Ramos (cell line): ENCODE measurements around the gene CCR6.
"Not testable (repeated sequence)": the region's sequence is repeated elsewhere in the genome, so short reads cannot be mapped to it uniquely, and the experiment has no call there.

Source experiments
- in situ Hi-C: fragments of 300-500 bp; cut with MboI; formaldehyde crosslinking; loops from one replicate; pipeline ENCODE4 v1.14.3; 2022; ENCODE audit warnings: low sequenced_read_pairs; ENCODE audit not compliant: unreplicated experiment

CCR6 gene

DNA sequence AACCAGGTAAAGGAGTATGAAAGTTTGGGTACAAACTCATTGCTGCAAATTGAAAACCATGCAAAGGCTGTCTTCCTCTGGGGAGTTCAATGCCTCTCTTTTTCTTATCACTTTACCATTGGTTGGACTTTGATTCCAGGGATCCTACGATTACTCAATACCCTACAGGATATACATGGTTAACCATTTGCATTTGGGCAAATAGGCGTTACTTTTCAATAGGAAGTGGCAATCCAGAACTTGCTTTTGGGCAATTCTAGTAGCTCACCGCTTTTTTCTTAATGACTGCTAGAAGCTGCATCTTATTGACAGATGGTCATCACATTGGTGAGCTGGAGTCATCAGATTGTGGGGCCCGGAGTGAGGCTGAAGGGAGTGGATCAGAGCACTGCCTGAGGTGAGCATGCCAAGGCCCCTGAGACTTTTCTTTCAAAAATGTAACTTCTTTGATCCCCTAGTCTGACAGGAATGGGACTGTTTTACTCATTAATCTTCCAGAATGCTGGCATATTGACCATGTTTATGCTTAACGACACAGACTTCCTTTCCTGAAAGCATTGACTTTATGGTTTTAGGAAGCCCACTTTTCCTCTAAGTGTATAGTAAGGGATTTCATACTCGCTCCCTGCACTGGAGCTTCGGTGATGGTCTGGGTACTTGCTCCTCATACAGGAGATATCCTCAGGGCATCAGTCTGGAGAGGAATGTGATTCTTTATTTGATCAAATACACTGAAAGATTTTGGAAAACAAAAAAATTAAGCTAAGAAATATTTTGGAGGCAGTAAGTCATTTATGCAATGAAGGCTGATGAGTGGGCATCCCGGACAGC, at the start of gene CCR6:
Gene CCR6, plus strand, starts transcription at position 270 of the 831 bp plus-strand sequence. CDS start 13,039 bp downstream, outside the sequence.
- in situ Hi-C loops, result no loop called here

DNA sequence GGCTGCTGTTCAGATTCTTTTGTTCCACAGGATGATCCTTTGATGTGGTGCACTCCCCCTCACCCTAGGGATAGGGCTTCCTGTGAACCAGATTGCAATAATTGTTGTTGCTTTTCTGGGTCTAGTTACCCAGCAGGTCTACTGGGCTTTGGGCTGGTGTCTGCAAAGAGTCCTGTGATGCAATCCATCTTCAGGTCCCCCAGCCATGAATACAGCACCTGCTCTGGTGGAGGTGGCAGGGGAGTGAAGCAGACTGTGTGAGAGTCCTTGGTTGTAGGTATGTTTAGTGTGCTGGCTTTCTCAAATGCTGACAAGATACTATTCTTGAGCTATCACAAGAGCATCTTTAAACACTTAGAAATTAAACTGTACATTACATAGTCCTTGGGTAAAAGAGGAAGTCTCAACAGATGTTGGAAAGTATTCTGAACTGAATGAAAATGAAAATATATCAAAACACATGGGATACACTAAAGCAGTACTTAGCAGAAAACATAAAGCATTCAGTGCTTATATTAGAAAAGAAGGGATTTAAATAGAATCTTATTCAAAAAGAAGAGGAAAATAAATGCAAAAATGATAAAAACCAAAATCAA, 49.1 kb upstream of the CCR6 start:
- in situ Hi-C loops, result no loop called here

DNA sequence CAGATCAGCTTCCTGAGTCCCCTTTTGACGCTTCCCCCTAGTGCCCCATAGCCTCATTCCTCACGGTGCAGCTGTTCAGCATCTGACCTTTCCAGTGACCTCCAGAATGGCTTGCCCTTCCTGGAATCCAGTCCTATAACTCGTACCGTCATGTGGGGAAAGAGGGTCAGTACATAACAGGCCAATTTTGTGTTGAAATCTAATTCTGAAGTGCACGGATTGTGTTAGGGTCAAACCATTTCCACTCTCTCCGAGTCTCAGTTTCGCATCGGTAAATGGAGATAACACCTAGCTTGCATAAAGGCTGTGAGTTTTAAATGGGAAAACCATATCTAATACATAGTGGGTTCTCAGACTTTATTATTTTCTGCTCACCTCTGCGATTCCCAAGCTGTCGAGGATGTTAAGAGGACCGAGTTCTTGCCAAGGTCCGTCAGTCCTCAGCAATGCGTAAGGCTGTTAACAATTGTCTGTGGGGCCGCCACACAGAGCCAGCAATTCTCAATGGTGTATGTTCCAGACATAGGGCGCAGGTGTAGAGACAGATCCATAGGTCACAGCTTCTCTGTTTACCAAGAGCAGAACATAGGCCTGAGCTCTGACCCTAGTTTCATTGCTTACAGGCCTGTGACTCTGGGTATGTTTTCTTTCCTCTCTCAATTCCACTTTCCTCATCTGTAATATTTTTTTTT, 45.5 kb upstream of the CCR6 start:
- in situ Hi-C loops, result no loop called here

DNA sequence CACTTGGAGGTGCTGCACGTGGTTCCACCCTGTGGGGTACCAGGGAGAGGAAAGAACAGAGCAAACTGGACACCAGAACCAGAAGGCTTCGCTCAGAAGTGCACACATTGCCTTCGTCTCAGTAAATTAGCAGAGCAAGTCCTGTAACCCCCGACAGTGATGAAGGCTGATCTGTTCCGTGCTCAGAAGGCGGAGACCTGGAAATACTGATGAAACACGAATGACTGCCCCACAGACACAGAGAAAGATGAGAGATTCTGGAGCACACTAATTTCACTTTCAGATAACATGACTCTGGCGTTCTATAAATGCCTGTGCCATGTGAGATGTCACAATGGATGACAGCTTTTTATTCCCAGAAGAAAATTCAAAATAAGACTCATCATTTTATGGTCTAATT, 44.2 kb upstream of the CCR6 start:
- in situ Hi-C loops, result no loop called here

DNA sequence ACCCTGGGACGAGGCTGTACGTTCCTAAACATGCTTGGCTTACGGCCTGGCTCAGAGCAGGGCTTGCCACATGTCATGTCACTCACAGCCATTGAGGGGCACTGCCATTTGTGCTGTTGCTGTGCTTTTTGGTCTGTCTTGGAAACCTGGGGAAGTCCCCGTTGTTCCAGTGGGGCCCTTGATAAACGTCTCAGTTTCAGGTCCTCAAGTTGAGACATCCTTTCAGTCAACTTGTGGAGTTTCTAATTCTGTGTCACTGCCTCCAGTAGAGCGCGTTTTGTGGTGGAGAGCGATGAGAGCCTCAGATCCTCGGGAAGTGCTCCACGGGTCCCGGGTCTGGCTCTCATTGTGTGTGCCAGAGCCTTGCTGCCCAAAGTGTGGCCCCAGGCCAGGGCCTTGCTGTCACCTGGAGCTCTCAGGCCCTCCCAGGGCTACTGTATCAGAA, 43.0 kb upstream of the CCR6 start:
- in situ Hi-C loops, result no loop called here

DNA sequence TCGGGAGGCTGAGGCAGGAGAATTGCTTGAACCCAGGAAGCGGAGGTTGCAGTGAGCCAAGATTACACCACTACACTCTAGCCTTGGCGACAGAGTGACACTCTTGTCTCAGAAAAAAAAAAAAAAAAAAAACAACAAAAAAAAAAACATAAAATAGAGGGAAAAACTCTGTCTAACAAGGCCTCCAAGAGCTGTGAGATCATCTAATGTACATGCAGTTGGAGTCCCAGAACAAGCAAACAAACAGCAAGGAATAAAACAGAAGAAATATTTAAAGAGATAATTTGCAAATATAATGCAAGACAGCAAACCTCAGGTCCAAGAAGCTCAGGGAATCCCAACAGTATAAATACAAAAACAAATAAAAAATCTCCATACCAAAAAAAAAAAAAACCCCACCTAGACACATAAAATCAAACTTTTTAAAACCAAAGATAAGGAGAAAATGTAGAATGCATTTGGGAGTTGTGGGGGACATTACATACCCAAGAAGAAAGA, 35.0 kb upstream of the CCR6 start:
- in situ Hi-C loops, result no loop called here

DNA sequence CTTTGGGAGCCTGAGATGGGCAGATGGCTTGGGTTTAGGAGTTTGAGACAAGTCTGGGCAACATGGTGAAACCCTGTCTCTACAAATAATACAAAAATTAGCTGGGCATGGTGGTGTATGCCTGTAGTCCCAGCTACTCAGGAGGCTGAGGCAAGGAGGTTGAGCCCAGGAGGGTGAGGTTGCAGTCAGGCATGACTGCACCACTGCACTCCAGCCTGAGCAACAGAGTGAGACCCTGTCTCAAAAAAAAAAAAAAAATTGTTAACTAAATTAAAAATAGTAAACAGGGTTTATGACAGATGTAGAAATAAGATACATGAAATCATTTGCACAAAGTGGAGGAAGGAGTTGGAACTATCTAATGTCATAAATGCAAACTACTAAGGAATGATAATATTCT, 34.2 kb upstream of the CCR6 start:
- in situ Hi-C loops, result not testable (repeated sequence)

DNA sequence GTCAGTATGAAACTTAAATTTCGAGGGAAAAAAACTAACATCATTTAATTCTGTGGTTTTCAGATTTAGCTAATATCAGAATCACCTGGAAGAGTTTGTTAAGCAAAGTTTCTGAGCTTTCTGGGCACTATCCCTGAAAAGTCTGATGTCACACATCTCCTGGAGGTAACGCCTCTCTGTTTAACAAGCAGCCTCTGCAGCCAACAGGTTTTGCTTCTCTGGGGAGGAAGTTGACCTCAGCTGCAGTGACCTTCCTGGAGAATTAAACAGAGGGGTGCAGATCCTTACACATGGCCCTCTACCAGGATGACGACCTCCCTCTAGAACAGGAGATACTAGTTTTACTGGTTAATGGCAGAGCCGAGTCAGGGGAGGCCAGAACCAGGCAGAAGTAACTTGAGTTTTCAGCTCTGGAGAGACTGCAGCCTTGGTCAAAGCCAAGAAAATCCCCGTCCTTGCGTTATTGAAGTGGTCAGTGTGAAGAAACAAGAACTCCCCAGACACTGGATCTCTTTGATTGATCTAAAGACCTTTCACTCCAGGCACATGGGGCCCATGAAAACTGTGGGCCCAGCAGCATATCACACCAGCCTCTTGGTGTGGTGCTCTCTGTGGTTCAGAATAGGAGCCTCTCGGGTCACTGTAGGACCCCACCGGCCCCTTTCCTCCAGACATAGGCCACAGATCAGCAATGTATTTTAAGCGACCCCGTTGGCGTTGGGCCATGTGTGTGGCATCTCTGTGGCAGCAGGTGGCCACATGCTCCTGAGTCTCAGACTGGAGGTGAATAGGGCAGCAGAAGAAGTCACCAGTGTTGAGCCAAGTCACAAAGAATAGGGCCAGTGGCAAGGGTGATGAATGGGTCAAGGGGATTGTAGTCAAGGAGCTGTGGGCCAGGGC, 33.4 kb upstream of the CCR6 start:
- in situ Hi-C loops, result no loop called here

DNA sequence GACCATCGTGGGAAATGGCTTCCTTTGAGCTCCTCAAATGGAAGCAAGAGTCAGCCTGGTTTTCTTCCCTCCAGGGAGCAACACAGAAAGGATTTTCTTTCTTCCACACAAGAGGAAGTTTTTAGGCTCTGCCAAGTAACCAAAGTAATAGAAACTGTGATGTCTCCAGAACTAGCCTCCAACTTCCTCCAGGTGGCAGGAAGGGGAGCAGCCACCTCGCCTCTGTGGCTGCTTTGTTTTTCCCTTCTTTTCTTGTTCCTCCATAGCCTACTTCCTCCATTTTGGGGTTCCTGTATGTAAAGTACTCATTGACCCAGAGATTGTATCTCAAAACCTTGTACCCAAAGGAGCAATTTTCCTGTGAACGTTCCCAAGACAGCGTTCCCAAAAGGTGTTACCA, 32.7 kb upstream of the CCR6 start:
- in situ Hi-C loops, result no loop called here

DNA sequence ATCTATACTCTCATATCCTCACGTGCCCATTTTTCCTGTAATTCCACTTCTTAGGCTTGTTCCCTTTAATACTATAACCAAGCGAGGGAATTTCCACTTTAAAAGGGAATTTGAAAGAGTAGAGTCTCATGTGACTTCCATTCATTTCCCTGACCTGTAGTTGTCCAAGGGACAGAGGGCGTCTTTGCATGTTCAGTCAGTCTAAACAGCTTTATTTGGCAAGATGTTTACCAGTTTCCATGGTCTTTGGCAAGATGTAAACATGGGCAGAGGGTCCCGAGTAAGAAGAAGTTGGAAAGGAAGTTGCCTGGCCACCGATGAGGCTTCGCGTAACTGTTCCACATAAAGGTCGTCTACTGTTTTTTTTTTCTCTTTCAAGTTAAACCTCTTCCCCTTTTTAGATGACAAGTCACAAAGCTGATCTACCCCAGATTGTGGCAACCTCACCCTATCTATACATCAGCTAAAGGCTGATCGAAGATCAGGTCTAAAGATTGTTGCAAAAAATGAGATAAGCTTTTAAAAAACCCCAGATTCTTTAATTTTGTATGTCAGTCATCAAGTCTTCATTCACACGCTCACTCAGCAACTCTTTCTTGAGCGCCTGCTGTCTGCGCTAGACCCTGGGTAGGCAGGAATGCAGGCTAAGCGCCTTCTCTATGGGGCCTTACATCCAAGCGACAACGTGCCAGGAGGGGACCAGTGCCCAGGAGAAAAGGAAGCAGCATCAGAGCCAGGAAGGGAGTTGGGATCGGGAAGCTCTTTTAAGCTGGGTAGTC, 31.7 kb upstream of the CCR6 start:
- in situ Hi-C loops, result no loop called here

DNA sequence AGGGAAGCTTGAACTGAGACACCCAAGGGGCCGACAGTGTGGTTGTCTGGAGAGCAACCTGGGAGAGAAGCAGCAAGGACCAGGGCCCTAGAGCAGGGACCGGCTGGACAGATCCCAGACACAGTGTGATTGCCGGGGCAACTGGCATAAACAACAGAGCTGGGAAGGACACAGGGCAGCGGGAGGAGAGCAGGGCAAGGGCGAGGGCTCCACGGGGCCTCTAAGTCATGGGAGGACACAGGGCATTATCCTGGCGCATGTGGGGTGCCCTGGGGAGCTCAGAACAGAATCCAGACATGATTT, 31.1 kb upstream of the CCR6 start:
- in situ Hi-C loops, result no loop called here

DNA sequence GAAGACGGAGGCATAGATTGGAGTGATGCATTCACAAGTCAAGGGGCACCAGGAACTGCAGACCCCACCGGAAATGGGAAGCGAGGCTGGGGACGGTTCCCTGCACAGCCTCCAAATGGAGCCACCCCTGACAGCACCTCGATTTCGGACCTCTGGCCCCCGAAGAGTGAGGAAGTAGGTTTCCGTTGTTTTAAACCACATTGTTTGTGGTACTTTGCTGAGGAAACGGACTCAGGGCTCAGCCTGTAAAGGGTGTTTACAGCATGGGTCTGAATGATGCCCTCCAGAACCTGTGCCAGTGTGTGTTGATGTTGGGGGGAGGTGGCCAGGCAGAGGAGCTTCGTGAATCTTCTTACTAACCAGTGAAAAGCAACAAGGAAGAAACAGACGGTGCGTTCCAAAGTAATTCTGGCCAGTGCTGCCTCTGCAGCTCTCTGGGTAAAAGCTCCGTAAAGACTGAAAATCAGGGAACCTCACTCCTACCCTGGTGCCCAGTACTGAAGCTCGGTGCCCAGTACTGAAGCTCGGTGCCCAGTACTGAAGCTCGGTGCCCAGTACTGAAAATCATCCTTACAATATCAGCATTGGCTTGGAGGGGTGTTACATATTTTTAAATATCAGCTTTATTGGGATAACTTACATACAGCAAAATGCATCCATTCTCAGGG, 30.1 kb upstream of the CCR6 start:
- in situ Hi-C loops, result no loop called here

DNA sequence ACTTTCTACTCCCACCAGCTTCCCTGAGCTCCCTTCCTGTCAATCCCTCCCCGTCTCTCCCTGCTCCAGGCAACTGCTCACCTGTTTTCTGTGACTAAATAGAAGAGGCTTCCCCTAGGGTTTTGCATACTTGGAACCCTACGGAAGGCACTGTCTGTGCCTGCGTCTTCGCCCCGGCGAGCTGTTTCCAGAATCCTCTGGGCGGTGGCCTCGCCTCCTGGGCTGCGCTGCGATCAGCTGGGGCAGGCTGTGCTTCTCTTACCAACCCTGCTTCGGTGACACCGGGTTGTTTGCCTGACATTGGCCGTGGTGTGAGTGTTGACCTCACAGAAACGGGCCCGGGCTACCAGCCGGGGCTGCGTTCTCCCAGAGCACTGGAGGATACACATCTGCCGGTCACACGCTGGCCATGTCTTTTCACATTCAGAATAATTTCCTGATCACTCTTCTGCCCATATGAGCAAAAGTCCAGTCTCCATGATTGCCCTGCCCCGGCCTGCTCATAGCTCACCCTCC, 29.4 kb upstream of the CCR6 start:
- in situ Hi-C loops, result no loop called here

DNA sequence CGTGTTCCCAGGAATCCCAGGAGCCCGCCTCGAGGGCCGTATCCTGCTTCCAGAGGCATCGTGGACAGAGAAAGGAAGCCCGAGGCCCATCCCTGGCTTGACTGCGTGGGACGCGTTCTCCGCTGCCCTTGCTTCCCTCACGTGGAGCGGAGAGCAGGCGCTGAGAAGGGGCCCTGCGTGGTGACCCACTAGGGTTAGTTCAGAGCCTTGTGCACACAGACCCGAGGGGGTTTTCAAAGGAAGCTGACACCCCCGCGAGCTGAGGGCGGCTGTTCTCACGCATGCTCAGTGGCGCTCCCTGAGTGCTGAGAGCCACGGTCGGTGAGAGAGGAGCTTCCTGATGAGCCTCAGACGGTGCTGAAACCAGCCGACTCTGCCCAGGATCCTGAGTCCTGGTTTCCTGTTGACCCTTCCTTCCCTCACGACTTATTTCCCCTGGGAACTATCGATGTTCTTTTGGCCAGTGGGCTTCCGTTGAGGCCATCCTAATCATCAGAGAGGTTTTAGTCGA, 28.9 kb upstream of the CCR6 start:
- in situ Hi-C loops, result no loop called here

DNA sequence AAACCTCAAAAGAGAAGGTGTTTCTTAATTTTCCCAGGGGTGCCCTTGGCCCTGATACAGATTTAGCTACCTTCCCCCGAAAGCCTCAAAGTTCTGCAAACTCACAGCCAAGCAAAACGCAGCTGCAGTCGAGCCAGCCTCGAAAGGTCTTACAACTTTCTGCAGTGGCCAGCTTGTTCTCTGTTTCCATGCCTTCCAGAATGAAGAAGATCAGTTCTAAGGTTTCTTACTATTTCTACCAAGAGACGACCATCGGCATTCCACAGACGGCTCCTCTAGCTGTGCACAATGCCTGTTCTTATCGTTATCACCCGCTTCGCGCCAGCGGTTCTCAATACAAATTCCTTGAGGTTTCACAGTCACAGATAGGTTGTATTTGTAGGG, 28.5 kb upstream of the CCR6 start:
- in situ Hi-C loops, result no loop called here

DNA sequence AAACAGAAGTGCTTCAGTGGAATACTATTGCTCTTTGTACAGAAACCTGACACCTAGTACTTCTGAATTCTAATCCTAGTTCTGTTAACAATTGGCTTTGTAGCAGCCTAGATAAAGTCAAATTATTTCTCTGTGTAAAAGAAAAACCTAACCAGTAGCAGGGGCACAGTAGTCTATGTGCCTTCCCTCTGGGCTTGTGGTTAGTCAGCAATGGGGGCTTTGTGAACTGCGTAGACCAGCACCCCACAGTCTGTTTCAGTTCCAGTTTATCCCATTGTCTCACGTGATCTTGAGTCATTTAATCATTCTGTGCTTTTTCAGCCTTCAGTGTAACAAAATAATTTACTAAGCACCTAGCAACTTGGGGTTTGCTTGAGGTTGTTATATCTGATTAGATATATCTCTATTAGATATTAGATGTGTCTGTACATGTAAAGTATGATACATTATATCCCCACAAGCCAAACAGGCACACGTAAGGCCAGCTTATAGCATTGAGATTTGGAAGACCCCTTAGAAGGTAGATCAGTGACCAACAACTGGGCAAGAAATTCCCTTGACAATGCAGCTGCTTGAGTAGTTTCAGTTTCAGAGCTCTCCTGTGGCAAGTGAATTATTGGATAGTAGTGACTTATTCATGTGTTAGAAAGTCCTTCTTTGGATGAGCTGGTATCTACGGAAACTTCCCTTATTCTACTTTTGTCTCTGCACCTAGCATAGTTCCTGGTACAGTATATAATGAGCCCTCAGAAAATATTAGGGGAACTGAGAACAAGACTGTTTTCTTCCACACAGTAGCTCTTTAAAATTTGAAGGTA, 27.9 kb upstream of the CCR6 start:
- in situ Hi-C loops, result no loop called here

DNA sequence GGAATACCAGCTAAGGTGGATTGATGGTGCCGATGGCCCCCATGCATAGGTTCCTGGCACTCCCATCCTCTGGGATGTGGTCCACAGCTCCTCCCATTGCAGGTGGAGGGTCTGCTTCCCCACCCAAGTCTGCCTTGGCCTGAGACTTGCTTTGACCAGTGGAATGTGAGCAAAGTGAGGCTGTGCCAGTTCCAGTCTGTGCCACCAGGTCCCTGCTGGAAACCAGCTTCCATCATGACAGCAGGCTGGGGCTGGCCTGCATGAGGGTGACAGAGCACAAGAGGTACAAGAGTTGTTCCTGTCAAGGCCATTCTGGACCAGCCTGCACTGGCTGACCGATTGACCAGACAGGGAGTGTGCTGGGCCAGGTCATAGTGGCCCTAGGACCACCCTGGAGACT, 27.0 kb upstream of the CCR6 start:
- in situ Hi-C loops, result no loop called here

DNA sequence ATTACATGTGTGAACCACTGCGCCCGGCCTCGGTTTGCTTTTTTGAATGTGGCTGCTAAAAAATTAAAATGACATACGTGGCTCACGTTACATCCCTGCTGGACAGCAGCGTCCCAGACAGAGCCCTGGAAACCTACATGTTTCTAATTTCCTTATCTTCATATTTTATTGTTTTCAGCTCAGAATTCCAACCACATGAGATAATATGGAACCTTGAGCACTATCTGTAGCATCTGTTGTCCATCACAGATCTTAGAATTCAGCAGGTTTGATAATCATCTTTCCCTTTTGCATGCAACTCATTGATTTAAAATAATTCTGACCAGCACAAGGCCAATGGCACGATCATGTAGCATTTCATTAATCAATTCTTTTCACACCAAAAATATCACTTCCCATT, 25.9 kb upstream of the CCR6 start:
- in situ Hi-C loops, result no loop called here
